ENCODE results near the gene SNX9. TPM values are rescaled to one million over a fixed set of nuclear protein-coding genes. Genes with fewer than 3 reads are reported as not detected.
A peak's percentile ranks its signal among the peaks of the same experiment; 100 is the strongest.

Gene SNX9
- total and polyA plus RNA-seq, 5 donors from 2014 or later: 16.4 to 31.6 (median 21.0) TPM

GRCh38 chr6:157862706-157863105 lies 39.7 kb downstream of the SNX9 start:
- Histone ChIP-seq H3K27me3 (ENCODE audit: control insufficient read depth, insufficient read depth, low read length) (no peaks in the 10 kb centered on the region), H3K9me3 (ENCODE audit: control insufficient read depth in 2 of 2, low read length in 2 of 2) (no peaks in the 10 kb centered on the region), H3K27ac (ENCODE audit: insufficient read depth, low read length, poor library complexity, severe bottlenecking) (no peak overlapping the region), H3K4me3 (ENCODE audit: low read depth, low read length) (no peak overlapping the region), H3K4me1 (ENCODE audit: control insufficient read depth, insufficient read depth, low read length, poor library complexity, severe bottlenecking) (peaks cover 33% of the 10 kb centered on the region), H3K36me3 (ENCODE audit: control insufficient read depth, insufficient read depth, low read length) (no peaks in the 10 kb centered on the region)
- DNase-seq (no peak), ATAC-seq (ENCODE audit: low read depth in 2 of 2) (no peak)
- H3K4me3 Mint-ChIP-seq: no peak overlapping the region
- no peaks in the 10 kb centered on the region for H3K27me3 Mint-ChIP-seq
- H3K9me3 Mint-ChIP-seq: peaks cover 0 to 2% (median 0%) of the 10 kb centered on the region in 7 donors
- peaks cover 3% of the 10 kb centered on the region for H3K36me3 Mint-ChIP-seq
- peaks cover 25 to 71% (median 48%) of the 10 kb centered on the region in 4 donors for H3K4me1 Mint-ChIP-seq
- H3K27ac Mint-ChIP-seq: peak overlapping the region in 2 of 3 donors; percentile 5 to 28

DNA sequence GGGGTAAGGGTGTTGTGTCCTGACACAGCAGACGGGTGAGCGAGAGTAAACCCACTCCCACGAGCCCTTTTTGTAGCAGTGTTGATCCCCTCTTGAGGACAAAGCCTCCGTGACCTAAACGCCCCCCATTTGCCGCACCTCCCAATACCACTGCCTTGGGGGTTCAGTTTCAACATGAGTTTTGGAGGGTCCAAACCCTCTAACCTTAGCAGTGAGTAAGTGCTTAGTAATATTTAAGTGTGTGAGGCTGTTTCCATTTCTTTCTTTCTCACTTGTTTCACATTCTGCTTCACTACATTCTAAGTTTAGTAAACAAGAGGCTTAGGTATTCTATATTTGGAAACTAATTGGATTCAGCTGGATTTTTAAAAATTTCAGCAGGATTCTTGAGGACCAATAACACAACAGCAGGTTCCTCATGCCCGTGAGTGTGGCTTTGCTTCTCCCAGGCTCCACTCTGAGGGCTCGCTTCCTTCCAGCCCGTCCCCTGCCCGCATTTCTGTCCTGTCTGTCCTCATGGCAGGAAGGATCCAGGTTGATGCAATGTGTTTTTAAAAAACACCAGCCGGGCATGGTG lies 41.2 kb downstream of the SNX9 start:
- H3K4me3 ChIP-seq (ENCODE audit: low read depth, low read length): no peak overlapping the region
- no peak overlapping the region for H3K4me3 Mint-ChIP-seq
- H3K27ac ChIP-seq (ENCODE audit: insufficient read depth, low read length, poor library complexity, severe bottlenecking): no peak overlapping the region
- H3K4me1 Mint-ChIP-seq: peaks cover 28 to 66% (median 42%) of the 10 kb centered on the region in 4 donors
- DNase-seq (no peak), ATAC-seq (ENCODE audit: low read depth in 2 of 2) (no peak)
- H3K27me3 ChIP-seq (ENCODE audit: control insufficient read depth, insufficient read depth, low read length): no peaks in the 10 kb centered on the region
- no peaks in the 10 kb centered on the region for H3K9me3 ChIP-seq (ENCODE audit: control insufficient read depth in 2 of 2, low read length in 2 of 2)
- H3K9me3 Mint-ChIP-seq: peaks cover 0 to 2% (median 0%) of the 10 kb centered on the region in 7 donors
- H3K27ac Mint-ChIP-seq: peak overlapping the region in 2 of 3 donors; percentile 26 to 34
- H3K27me3 Mint-ChIP-seq: no peaks in the 10 kb centered on the region
- H3K4me1 ChIP-seq (ENCODE audit: control insufficient read depth, insufficient read depth, low read length, poor library complexity, severe bottlenecking): peaks cover 31% of the 10 kb centered on the region
- H3K36me3 ChIP-seq (ENCODE audit: control insufficient read depth, insufficient read depth, low read length): no peaks in the 10 kb centered on the region
- H3K36me3 Mint-ChIP-seq: peaks cover 3% of the 10 kb centered on the region

DNA sequence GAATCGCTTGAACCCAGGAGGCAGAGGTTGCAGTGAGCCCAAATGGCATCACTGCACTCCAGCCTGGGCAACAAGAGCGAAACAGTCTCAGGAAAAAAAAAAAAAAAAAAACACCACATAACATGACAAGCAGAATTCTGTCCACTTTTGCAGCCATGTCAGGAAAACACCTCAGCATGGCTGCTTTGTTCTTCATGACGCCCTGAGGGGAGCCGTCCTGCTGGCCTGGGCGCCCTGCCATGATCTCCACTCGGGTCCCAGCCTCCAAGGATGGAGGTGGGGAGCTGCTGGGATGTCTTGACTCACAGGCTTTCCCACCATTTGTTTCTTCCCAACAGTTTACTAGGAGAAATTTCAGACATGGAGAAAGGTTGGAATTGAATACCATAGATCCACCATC lies 42.2 kb downstream of the SNX9 start:
- Mint-ChIP-seq H3K36me3 (peaks cover 3% of the 10 kb centered on the region), H3K4me1 (peaks cover 27 to 56% (median 32%) of the 10 kb centered on the region in 4 donors), H3K27ac (peak overlapping the region in 1 of 3 donors; percentile 37), H3K9me3 (peaks cover 0 to 2% (median 0%) of the 10 kb centered on the region in 7 donors), H3K4me3 (peak overlapping the region in 1 of 4 donors; percentile 11), H3K27me3 (no peaks in the 10 kb centered on the region)
- no peak overlapping the region for H3K4me3 ChIP-seq (ENCODE audit: low read depth, low read length)
- ATAC-seq (ENCODE audit: low read depth in 2 of 2): no peak
- DNase-seq: no peak
- no peaks in the 10 kb centered on the region for H3K27me3 ChIP-seq (ENCODE audit: control insufficient read depth, insufficient read depth, low read length)
- H3K27ac ChIP-seq (ENCODE audit: insufficient read depth, low read length, poor library complexity, severe bottlenecking): no peak overlapping the region
- no peaks in the 10 kb centered on the region for H3K9me3 ChIP-seq (ENCODE audit: control insufficient read depth in 2 of 2, low read length in 2 of 2)
- peaks cover 7% of the 10 kb centered on the region for H3K36me3 ChIP-seq (ENCODE audit: control insufficient read depth, insufficient read depth, low read length)
- peaks cover 21% of the 10 kb centered on the region for H3K4me1 ChIP-seq (ENCODE audit: control insufficient read depth, insufficient read depth, low read length, poor library complexity, severe bottlenecking)

GRCh38 chr6:157867155-157867559 lies 44.1 kb downstream of the SNX9 start:
- Mint-ChIP-seq H3K27me3 (no peaks in the 10 kb centered on the region), H3K4me3 (no peak overlapping the region), H3K36me3 (peaks cover 3% of the 10 kb centered on the region), H3K9me3 (peaks cover 0 to 2% (median 0%) of the 10 kb centered on the region in 7 donors), H3K27ac (peak overlapping the region; percentile 74 to 93 (median 80)), H3K4me1 (peaks cover 20 to 38% (median 23%) of the 10 kb centered on the region in 4 donors)
- Histone ChIP-seq H3K9me3 (ENCODE audit: control insufficient read depth in 2 of 2, low read length in 2 of 2) (no peaks in the 10 kb centered on the region), H3K36me3 (ENCODE audit: control insufficient read depth, insufficient read depth, low read length) (peaks cover 11% of the 10 kb centered on the region), H3K27me3 (ENCODE audit: control insufficient read depth, insufficient read depth, low read length) (no peaks in the 10 kb centered on the region), H3K4me1 (ENCODE audit: control insufficient read depth, insufficient read depth, low read length, poor library complexity, severe bottlenecking) (peaks cover 15% of the 10 kb centered on the region), H3K4me3 (ENCODE audit: low read depth, low read length) (no peak overlapping the region), H3K27ac (ENCODE audit: insufficient read depth, low read length, poor library complexity, severe bottlenecking) (no peak overlapping the region)
- ATAC-seq (ENCODE audit: low read depth in 2 of 2) (peak; percentile 64 to 87), DNase-seq (peak in 1 of 3 donors; percentile 55)

DNA sequence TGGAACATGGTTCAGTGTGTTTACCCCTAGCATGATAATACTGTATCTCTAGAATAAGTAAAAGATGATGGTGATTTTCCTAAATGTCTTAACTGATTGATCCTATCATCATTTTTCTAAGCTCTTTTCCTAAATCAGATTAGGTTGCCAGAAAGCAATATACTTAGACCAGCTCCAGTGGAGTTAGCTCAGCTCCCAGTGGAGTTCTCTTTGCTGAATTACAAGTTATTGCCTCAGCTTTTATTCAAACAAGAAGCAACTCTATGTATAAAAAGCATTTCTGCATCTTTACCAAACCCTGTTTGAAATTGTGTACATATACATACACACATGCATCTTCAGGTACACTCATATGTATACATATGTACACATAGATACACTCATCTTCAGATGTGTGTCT lies 44.9 kb downstream of the SNX9 start:
- no peak overlapping the region for H3K4me3 ChIP-seq (ENCODE audit: low read depth, low read length)
- peaks cover 0 to 2% (median 0%) of the 10 kb centered on the region in 7 donors for H3K9me3 Mint-ChIP-seq
- peak overlapping the region in 1 of 3 donors; percentile 13 for H3K27ac Mint-ChIP-seq
- H3K4me1 ChIP-seq (ENCODE audit: control insufficient read depth, insufficient read depth, low read length, poor library complexity, severe bottlenecking): peaks cover 15% of the 10 kb centered on the region
- no peak overlapping the region for H3K4me3 Mint-ChIP-seq
- peaks cover 11% of the 10 kb centered on the region for H3K36me3 ChIP-seq (ENCODE audit: control insufficient read depth, insufficient read depth, low read length)
- H3K36me3 Mint-ChIP-seq: peaks cover 3% of the 10 kb centered on the region
- ATAC-seq (ENCODE audit: low read depth in 2 of 2) (no peak), DNase-seq (no peak)
- H3K27me3 ChIP-seq (ENCODE audit: control insufficient read depth, insufficient read depth, low read length): no peaks in the 10 kb centered on the region
- H3K9me3 ChIP-seq (ENCODE audit: control insufficient read depth in 2 of 2, low read length in 2 of 2): no peaks in the 10 kb centered on the region
- no peak overlapping the region for H3K27ac ChIP-seq (ENCODE audit: insufficient read depth, low read length, poor library complexity, severe bottlenecking)
- H3K27me3 Mint-ChIP-seq: no peaks in the 10 kb centered on the region
- H3K4me1 Mint-ChIP-seq: peaks cover 12 to 39% (median 17%) of the 10 kb centered on the region in 4 donors

DNA sequence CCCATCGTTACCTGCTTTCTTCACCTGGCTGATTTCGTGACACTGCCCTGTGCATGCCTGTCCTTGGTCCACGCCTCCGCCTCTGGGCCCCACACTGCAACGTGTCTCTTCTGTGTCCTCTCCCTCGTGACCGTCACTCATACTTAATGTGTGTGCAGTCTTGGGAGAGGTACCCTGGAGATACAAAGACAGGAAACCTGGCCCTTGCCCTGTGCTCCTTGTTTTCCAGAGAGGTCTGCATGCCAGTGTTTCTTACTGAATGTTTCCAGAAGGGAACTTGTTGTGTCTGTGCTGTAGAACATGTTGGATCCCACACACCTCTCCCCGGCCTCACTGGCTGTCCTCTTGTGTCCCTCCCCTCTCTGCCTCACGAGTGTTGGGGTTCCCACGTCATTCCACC lies 45.8 kb downstream of the SNX9 start:
- Mint-ChIP-seq H3K36me3 (peaks cover 3% of the 10 kb centered on the region), H3K27me3 (no peaks in the 10 kb centered on the region), H3K9me3 (peaks cover 0 to under 1% (median 0%) of the 10 kb centered on the region in 7 donors), H3K4me3 (no peak overlapping the region), H3K27ac (no peak overlapping the region), H3K4me1 (peaks cover 13 to 41% (median 19%) of the 10 kb centered on the region in 4 donors)
- no peaks in the 10 kb centered on the region for H3K9me3 ChIP-seq (ENCODE audit: control insufficient read depth in 2 of 2, low read length in 2 of 2)
- no peak overlapping the region for H3K27ac ChIP-seq (ENCODE audit: insufficient read depth, low read length, poor library complexity, severe bottlenecking)
- no peak overlapping the region for H3K4me3 ChIP-seq (ENCODE audit: low read depth, low read length)
- H3K36me3 ChIP-seq (ENCODE audit: control insufficient read depth, insufficient read depth, low read length): peaks cover 11% of the 10 kb centered on the region
- DNase-seq (no peak), ATAC-seq (ENCODE audit: low read depth in 2 of 2) (no peak)
- peaks cover 15% of the 10 kb centered on the region for H3K4me1 ChIP-seq (ENCODE audit: control insufficient read depth, insufficient read depth, low read length, poor library complexity, severe bottlenecking)
- no peaks in the 10 kb centered on the region for H3K27me3 ChIP-seq (ENCODE audit: control insufficient read depth, insufficient read depth, low read length)

GRCh38 chr6:157869673-157870302 lies 46.7 kb downstream of the SNX9 start:
- Mint-ChIP-seq H3K27ac (no peak overlapping the region), H3K36me3 (peaks cover 13% of the 10 kb centered on the region), H3K4me3 (no peak overlapping the region), H3K4me1 (peaks cover 13 to 47% (median 22%) of the 10 kb centered on the region in 4 donors), H3K27me3 (no peaks in the 10 kb centered on the region), H3K9me3 (no peaks in the 10 kb centered on the region)
- DNase-seq (no peak), ATAC-seq (ENCODE audit: low read depth in 2 of 2) (peak in 1 of 2 donors; percentile 18)
- Histone ChIP-seq H3K9me3 (ENCODE audit: control insufficient read depth in 2 of 2, low read length in 2 of 2) (no peaks in the 10 kb centered on the region), H3K27ac (ENCODE audit: insufficient read depth, low read length, poor library complexity, severe bottlenecking) (no peak overlapping the region), H3K36me3 (ENCODE audit: control insufficient read depth, insufficient read depth, low read length) (peaks cover 13% of the 10 kb centered on the region), H3K4me3 (ENCODE audit: low read depth, low read length) (no peak overlapping the region), H3K27me3 (ENCODE audit: control insufficient read depth, insufficient read depth, low read length) (no peaks in the 10 kb centered on the region), H3K4me1 (ENCODE audit: control insufficient read depth, insufficient read depth, low read length, poor library complexity, severe bottlenecking) (peaks cover 15% of the 10 kb centered on the region)

All from CD4-positive, CD25-positive, alpha-beta regulatory T cell (primary cell).